ENCODE results near the gene GULP1.

Gene GULP1

DNA sequence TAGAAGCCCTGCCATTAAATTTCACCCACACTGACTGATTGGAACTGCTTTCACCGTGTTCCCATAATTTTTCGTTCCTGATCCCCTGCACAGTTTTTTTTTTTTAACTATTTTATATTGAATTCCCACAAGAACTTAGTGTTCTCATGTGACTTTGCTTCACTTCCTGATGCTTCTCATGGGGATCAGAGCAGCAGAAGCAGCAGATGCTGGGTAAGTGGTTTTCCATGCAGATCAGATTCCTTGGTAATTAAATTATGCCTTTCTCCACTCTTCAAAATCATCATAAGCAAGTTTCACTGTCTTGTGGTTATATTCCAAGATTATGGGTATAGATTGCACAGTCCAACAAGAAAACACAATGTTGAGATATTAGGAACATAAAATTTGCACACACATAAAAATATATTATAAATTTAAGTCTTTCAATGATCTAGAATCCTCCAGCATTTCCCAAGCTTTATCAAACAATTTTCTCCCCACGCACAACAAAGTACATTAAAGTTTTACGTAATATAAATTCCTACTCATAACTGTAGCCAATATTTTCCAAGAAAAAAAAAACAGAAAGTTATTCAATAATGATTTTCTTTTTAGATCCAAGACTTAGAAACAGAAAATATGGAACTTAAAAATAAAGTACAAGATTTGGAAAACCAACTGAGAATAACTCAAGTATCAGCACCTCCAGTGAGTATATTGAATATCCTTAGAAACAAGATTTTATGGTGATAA lies 277.9 kb downstream of the GULP1 start:
- Histone ChIP-seq H3K36me3 (no peaks in the 10 kb centered on the region), H3K4me3 (ENCODE audit: low read depth, low read length) (no peak overlapping the region), H3K27me3 (no peaks in the 10 kb centered on the region), H3K4me1 (peaks cover 2% of the 10 kb centered on the region; the same call in 1 of the 2 replicates), H3K9me3 (no peaks in the 10 kb centered on the region)
- TF ChIP-seq, protein P1, sequence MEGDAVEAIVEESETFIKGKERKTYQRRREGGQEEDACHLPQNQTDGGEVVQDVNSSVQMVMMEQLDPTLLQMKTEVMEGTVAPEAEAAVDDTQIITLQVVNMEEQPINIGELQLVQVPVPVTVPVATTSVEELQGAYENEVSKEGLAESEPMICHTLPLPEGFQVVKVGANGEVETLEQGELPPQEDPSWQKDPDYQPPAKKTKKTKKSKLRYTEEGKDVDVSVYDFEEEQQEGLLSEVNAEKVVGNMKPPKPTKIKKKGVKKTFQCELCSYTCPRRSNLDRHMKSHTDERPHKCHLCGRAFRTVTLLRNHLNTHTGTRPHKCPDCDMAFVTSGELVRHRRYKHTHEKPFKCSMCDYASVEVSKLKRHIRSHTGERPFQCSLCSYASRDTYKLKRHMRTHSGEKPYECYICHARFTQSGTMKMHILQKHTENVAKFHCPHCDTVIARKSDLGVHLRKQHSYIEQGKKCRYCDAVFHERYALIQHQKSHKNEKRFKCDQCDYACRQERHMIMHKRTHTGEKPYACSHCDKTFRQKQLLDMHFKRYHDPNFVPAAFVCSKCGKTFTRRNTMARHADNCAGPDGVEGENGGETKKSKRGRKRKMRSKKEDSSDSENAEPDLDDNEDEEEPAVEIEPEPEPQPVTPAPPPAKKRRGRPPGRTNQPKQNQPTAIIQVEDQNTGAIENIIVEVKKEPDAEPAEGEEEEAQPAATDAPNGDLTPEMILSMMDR (IDR thresholded peaks at IDR 0.05; ENCODE audit: low read depth, low read length): no peak
- DNase-seq: peak; percentile 14

DNA sequence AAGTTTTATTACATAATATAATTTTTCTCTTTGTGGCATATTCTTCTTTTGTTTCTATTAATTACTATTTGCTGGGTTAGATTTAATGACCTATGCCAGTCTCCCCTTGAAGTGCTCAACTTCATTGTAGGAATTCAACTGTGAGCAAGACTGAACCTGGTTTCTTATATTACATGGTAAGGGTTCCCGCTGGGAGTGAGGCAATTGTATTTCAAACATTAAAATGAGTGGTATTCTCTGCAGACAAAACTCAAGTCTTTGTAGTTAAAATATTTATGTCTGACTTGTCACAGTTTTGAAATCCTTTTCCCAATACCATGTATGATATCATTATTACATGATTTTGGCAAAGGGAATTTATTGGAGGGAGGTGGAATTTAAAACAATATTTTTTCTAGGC lies 278.7 kb downstream of the GULP1 start:
- no peak for DNase-seq
- Histone ChIP-seq H3K9me3 (no peaks in the 10 kb centered on the region), H3K4me1 (peaks cover 2% of the 10 kb centered on the region; the same call in 1 of the 2 replicates), H3K27me3 (no peaks in the 10 kb centered on the region), H3K4me3 (ENCODE audit: low read depth, low read length) (no peak overlapping the region), H3K36me3 (no peaks in the 10 kb centered on the region)
- TF ChIP-seq, protein P1 (IDR thresholded peaks at IDR 0.05; ENCODE audit: low read depth, low read length): no peak

DNA sequence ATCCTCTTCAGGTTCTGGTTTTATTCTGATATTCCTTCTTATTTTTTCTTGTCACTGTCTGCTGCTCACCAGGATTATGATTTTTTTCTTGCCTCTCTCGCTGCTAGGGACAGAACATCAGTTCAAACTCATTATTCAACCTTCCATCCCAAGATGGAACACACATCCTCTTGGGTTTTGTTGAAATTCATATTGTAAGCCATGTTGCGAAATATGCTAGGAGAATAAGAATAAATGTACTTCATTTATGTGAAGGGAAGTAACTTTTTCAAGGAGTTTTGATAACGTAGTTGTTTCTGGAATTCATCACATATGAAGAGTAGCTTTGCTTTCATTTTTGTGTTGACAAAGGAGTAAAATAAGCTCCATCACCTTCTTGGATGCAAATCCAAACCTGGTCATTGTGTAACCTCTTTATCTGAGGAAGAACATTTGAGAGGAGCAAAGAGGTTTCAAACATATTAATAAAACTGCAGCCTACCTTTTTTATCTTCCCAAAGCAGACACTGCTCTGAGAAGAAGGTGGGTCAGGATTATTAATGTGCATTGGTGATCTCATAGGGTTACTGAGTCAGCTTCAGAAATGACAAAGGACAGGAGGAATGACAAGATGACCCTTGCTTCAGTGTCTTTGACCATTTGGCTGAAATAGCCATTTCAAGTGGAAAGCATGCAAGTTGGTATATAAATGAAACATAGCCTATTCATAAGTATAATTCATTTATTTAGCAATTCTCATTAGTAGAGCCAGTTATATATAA lies 280.0 kb downstream of the GULP1 start:
- no peak for DNase-seq
- Histone ChIP-seq H3K36me3 (no peaks in the 10 kb centered on the region), H3K4me3 (ENCODE audit: low read depth, low read length) (no peak overlapping the region), H3K4me1 (peaks cover 2% of the 10 kb centered on the region; the same call in 1 of the 2 replicates), H3K27me3 (no peaks in the 10 kb centered on the region), H3K9me3 (no peaks in the 10 kb centered on the region)
- TF ChIP-seq, protein P1 (IDR thresholded peaks at IDR 0.05; ENCODE audit: low read depth, low read length): no peak

DNA sequence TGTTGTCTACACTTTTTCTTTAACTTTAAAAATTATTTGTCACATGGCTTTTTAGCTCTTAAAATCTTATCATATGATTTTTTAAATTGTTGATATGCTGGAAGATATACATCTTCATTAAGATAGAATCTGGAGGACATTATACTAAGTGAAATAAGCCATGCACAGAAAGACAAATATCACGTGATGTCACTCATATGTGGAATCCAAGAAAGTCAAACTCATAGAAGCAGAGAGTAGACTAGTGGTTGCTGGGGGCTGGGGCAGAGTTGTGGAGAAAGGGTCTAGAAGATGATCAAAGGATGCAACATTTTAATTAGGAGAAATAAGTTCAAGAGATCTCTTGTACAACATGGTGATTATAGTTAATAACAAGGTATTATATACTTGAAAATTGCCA lies 280.9 kb downstream of the GULP1 start:
- no peak for DNase-seq
- no peaks in the 10 kb centered on the region for H3K27me3 ChIP-seq
- H3K4me3 ChIP-seq (ENCODE audit: low read depth, low read length): no peak overlapping the region
- TF ChIP-seq, protein P1 (IDR thresholded peaks at IDR 0.05; ENCODE audit: low read depth, low read length): no peak
- no peaks in the 10 kb centered on the region for H3K9me3 ChIP-seq
- peaks cover 2% of the 10 kb centered on the region; the same call in 1 of the 2 replicates for H3K4me1 ChIP-seq
- H3K36me3 ChIP-seq: no peaks in the 10 kb centered on the region

DNA sequence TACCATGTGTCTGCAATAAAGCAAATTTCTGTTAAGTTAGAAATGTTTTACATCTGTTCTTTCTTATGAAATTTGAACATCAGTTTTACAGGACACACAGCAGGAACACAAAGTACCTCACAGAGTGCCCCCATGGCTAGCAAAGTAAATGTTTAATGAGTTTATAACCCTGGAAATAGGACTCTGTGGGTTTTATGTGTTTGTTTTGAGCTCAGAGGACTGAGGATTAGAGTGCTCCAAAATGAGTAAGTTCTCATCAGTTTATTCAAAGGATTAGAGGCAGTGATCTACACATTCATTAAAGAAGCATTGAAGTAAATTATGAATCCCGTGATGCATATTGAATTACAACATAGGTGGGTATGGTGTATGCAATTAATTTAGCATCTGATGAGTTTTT lies 281.8 kb downstream of the GULP1 start:
- TF ChIP-seq, protein P1 (IDR thresholded peaks at IDR 0.05; ENCODE audit: low read depth, low read length): no peak
- DNase-seq: no peak
- no peaks in the 10 kb centered on the region for H3K9me3 ChIP-seq
- no peak overlapping the region for H3K4me3 ChIP-seq (ENCODE audit: low read depth, low read length)
- H3K27me3 ChIP-seq: no peaks in the 10 kb centered on the region
- no peaks in the 10 kb centered on the region for H3K36me3 ChIP-seq
- peaks cover 2% of the 10 kb centered on the region; the same call in 1 of the 2 replicates for H3K4me1 ChIP-seq

DNA sequence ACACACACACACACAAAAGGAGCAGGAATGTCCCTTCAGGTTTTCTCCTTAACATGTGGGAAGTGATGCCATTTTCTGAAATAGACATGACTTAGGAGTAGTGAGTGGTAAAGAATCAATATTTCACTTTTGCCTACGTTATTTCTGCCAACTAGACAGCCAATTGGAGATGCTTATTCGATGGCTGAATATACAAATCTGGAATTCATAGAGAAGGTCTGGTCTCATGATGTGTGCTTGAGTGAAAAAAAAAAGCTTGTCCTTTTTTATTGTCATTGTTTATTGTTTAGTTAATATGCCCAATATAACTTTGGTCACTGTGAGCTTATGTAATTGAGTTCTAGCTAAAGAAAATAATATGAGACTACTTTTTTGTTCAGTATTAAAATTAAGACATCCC lies 284.3 kb downstream of the GULP1 start:
- H3K4me3 ChIP-seq (ENCODE audit: low read depth, low read length): no peak overlapping the region
- no peaks in the 10 kb centered on the region for H3K9me3 ChIP-seq
- DNase-seq: no peak
- no peaks in the 10 kb centered on the region for H3K4me1 ChIP-seq
- H3K36me3 ChIP-seq: no peaks in the 10 kb centered on the region
- TF ChIP-seq, protein P1 (IDR thresholded peaks at IDR 0.05; ENCODE audit: low read depth, low read length): no peak
- H3K27me3 ChIP-seq: no peaks in the 10 kb centered on the region

All from BE2C (cell line).